HK-2 (cell line): Measurements from ENCODE around the gene GLI3.
"Not testable (repeated sequence)": the region's sequence is repeated elsewhere in the genome, so short reads cannot be mapped to it uniquely, and the experiment has no call there.

ENCODE experiments used
- DNase-seq: peaks from one replicate; pipeline ENCODE4 v3.0.0-alpha.2; 2018; ENCODE audit not compliant: unreplicated experiment

The GLI3 gene

DNA sequence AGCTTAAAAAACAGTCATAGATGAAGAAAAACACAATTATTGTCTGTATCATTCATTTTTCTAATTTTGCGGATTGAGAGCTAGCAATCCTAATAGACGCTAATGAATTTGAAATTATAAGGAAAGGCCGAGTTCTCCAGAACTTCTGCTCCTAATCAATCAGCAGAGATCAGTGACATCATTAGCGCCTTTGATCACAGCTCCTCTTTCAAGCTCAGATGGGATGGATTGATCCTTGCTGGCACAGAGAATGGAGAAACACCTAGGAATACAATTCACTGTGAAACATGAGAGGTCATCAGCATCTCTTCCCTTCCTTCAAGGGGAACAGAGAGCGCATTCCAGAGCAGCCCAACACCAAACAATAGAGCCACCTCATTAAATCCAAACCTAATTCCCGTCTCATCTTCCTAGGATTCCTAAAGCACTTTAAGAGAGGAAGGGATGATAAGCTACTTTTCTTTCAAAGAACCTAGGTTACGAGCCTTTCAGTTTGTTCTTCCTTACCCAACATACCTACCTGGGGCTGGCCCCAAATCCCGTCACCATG lies 24.4 kb downstream of the GLI3 start:
- DNase-seq, result no peak

DNA sequence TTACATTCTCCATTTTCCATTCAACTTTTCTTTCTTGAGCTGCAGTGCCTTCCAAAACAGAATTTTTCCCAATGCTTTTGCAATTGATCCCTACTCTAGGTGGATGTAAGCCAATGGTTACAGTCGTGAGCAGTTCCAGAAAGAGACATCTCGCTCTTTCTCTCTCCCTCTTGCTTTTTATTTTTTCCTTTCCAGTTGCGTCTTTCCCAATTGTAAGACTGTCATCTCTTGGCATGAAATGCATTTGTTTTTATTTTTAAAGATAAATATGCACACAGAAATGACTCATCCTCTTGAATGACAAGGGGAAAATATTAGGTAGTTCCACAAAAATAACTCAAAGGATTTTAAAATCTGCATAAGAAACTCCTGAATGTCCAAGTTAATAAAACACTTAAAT lies 25.1 kb downstream of the GLI3 start:
- DNase-seq, result no peak

DNA sequence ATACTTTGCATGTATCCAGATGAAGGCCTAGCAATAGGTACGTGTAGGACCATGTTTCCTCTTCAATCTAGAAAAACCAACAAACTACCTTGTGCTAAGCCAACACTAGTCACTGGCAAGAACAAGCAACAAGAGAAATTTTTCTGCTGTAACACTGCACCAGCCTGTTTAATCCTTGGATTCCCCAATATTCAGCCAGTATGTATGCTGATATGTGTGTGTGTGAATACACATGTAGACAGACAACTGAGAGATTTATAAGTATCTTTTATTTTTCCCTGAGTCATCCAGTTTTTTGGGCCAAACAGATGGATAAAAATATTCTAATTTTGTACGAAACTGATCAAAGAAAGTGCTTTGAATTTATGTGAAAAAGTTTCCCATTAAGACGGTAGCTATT lies 26.2 kb downstream of the GLI3 start:
- DNase-seq, result no peak

DNA sequence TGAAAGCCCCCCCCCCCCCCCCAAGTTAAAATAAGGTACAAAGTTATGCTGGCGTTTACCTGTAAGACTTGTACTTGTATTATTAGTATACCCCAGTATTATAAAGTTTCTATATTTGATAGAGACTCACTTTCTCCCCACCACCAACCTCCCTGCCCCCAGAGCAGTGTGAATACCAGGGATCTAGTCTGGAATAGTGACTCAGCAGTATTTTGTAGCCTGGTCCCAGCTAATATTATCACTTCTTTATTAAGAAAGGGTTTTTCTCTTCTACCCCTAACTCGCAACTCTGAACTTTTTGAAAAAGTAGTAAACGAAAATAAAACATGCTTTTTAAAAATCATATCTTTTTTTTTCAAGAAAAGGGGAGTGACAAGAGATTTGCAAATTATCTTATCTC lies 26.7 kb downstream of the GLI3 start:
- no peak for DNase-seq

DNA sequence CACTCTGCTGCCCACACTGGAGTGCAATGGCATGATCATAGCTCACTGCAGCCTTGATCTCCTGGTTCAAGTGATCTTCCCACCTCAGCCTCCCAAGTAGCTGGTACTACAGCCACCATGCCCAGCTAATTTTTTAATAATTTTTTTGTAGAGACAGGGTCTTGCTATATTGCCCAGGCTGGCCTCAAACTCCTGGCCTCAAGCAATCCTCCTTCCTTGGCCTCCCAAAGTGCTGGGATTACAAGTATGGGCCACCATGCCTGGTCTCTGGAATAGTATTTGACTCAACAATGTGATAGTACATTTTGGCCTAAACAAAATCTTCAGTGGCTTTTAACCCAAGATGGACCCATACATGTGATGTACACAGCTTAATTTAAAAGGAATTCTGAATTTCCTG lies 27.9 kb downstream of the GLI3 start:
- DNase-seq, result not testable (repeated sequence)

DNA sequence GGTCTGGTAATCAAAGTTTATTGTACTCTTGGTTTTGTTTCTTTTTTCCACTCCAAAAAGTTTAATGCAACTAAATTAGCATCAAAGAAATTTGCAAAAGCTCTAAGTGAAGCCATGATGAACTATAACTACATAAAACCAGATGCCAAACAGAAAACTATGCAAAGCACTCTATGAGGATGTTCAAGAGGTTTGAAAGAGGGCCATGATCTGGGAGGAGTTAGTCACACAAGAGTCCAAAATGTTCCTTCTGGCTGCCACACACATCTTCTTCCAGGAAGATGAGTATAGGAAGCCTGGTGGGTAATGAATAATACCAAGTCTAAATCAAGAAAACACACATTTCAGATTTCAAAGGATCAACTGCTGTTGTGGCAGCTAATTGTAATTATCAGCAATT lies 28.4 kb downstream of the GLI3 start:
- no peak for DNase-seq

DNA sequence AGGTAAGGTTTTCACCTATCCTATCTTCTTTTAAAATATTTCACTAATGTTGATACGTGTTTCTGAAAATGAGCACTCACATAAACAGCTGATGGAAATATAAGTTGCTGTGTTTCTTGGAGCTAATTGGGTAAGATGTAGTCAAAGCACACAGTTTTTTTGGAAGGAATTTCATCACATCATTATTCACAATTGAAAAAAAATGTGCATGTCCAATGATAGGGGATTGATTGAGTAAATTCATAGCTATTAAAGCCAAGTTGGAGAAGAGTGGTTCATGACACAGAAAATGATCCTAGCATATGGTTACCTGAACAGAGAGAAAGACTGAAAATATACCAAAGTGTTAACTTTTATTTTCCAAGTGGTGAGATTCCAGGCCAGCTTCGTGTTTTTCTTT lies 29.6 kb downstream of the GLI3 start:
- no peak for DNase-seq

DNA sequence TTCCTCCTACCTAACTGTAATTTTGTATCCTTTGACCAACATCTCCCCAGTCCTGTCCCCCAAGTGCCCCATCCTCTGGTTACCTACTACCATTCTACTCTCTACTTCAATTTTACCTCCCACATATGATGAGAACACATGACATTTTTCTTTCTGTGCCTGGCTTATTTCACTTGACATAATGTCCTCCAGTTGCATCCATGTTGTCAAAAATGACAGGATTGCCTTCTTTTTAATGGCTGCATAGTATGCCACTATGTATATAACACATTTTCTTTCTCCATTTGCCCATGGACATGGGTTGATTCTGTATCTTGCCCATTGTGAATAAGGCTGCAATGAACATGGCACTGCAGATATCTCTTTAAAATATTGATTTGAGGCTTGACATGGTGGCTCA lies 33.7 kb downstream of the GLI3 start:
- DNase-seq, result no peak

DNA sequence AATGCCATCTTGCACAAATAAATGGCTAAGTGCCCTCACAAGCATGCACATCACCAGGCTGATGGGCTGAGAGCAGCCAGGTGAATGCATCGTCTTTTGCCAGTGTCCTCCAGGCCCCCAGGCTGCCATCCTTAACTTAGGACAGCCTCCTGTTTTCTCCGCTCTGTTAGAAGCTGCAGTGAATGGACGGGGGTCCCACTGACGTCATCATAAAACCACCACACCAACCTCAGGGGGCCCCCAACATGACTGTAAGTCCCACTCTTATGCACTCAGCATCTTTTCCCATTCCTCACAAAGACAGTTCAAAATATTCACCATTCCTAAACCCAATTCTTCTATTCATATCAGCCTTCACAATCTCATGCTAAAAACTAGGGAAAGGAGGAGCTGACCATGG lies 34.4 kb downstream of the GLI3 start:
- no peak for DNase-seq

DNA sequence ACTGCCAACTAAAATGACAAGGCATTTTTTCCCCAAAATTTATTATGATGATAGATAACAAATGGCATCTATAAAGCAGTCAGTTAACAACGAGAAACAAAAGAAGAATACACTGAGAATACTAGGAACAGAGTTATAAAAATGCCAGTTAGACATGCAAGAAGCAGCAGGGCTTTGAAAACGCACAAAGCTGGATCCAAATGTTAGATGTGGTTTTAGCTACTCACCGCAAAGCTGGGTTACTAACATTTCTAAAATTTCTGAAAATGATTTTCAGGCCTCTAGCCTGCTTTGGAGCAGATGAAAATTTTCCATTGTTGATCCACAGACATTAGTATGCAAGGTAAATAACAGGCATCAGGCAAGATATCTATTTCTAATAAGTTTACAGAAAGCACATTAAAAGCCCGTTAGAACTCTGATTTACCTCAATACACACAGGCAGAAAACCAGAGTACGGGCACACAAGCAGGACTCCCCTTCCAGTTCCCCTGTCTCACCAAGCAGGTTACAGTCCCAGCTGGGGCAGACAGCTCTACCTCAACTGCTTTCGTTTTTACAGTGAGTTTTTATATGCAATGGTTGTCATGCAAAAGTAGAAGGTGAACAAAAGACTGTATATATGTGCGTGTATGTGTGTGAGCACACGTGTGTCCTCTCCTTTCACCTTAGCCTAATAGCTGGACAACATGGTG lies 37.9 kb downstream of the GLI3 start:
- no peak for DNase-seq

DNA sequence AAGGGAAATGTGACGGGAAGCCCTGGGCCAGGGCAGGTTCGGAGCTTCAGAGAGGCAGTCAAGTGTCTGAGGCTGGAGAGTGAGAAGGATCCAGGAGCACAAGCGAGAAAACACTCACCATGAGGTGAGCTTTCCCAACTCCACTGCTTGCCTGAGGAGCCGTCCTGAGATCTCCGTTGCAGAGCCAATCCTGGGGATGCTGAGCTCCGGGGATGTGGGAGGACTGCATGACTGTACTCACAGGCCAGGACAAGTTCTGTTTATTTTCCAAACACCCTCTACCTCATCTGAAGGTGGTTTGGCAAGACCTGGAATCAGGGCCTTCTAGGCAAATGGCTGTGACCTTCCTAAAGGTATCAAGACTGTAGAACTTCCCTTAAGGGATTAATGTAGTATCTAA lies 38.7 kb downstream of the GLI3 start:
- no peak for DNase-seq

DNA sequence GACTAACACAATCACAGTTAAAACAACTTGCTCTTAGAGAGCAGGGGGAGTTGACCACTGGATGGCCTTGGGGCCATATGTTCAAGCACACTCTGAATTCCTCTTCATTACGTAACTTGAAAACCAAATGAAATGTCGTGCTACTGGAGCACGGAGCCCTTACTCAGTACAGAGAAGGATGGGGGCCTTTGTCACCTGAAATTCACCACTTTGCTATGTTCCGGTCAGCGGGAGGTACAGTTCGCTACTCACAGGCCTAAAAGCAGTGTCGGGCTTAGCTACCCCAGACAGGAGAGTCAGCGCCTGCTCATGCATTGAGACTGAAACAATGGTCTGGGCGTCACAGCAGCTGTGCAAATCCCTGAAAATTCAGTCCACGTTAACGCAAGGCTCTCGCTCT lies 39.6 kb downstream of the GLI3 start:
- DNase-seq, result no peak

DNA sequence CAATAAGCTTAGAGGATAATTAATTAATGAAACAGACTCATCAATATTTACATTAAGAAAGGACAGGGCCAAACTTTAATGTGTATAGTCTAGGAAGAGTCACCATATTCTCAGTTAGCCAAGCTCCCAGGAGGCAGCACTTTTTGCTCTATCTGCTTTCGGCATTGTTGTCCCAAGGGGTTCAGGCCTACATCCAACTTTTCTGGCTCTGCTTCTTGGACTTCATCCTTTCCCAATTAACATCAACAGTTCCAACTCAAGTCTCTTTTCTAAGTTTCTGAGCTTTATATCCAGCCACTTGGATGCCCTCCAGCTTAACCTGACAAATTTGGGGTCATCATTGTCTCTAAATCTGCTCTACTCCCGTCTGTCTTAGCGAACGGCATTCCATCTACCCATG lies 42.8 kb downstream of the GLI3 start:
- DNase-seq, result no peak

DNA sequence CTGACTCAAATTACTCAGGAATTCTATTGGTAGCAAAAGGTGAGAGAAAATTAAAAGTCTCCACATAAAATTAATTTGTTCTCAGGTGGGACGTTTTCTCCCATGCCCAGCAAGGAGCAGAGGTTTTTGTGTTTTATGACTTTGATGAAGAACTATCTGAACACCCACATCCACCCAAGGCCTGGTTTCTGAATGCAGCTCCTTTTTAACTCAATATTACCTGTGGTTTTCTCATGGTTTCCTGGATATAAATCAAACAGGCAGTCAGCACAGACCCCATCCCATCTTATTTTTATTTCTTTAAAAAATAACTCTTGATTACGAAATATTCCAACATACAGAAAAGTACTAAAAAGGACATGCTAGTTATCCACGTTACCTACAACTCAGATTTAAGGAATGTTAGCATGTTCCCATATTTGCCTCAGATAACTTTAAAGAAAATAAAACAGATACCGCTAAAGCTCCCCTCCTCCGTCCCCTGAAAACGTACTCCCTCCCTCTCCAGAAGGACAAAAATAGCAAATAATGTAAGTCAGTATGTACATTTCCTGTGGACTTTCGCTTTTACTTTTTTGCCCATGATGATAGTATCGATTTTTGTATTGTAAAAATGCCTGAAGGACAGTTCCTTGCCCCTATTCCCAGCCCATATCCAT lies 43.4 kb downstream of the GLI3 start:
- no peak for DNase-seq

DNA sequence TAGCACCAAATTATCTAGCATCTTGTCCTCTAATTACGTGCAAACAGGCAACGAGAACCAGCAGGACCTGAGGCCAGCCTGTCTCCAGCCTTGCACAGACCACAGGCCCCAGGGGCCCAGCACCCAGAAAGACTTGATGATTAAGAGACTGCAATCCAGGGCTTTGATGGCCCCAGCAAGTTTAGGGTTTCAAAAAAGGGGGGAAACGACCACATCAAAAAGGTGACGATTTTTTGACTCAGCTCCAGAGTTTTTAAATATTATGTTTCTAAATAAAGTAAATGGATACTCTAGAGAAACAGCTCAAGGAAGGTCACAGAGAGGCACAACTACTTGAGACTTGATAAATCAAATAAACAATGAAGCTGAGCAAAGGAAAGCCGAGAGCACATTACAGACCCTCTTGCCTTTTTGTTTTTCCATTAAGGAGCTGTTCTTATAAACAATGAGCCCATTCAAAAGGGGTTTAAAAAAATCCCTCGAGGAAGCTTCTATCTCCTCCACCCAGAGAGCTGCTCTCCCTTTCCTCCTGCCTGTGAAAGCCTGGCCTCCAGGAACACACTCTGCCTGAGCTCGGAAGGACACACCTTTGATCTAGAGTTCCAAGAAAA lies 44.1 kb downstream of the GLI3 start:
- DNase-seq, result no peak

DNA sequence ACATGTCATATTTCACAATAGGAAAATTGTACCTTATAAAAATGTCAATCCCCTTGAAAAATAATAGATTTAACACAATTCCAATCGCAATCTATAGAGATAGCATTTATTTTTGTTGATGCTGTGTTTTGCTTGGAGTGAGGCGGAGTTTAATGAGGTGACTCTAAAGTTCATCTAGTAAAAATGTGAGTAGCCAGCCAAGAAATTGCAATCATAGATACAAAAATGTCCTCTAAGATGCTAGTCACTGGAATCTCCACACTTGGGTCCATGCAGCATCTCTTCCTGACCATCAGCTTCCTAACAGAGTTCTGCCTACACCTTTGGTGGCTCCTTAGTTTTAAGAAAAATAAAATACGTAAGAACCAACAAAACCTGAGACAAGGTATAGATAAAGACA lies 44.9 kb downstream of the GLI3 start:
- no peak for DNase-seq

DNA sequence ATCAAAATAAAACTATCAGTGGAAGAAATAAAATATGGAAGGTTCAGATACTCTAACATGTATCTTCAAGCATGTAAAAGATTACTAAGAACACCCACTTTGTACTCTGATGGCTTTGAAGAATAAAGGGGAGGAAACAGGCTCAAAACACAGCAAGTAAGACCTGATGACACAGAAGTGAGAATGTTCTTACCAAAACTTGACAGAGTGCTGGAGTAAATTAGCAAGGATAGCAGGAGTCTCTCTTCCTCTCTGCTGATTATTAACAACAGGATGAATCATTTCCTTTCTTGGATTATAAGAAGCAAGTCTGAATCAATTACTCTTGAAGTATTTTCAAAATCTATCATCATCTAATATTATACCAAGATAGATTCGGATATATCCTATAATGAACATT lies 47.5 kb downstream of the GLI3 start:
- no peak for DNase-seq

DNA sequence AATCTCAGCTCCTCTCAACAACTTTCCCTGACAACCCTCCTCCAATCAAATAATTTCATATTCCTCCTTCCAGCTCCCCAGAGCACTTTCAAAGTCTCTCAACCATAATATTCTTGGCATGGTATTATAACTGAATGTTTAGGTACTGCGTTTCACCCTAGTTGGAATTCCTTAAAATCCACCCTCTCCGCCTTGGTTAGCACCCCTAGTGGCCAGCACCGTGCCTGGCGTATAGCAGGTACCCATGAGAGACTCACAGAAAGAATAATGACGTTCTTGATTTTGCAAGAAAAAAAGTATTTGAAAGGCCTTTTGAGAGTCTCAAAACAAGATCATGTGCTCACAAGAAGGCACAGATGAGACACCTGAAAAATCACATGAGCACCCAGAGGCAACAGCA lies 50.9 kb downstream of the GLI3 start:
- DNase-seq, result no peak

DNA sequence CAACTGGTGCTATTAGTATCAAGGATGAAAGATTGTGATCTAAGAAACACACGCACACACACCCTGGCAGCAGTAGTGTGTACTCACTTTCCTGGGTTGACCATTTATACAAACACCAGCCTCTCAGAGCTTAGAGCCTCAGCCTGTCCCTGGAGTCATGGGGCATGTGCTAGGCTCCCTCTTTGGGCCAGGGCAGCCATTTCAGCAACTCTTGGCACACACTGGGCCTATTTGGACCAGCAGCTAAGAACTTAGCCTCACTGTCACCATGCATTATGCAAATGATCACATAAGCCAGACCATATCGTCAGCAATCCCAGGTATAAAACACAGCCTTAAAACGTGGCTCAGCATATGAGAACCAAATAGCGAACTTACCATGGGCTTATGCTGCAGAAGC lies 51.3 kb downstream of the GLI3 start:
- no peak for DNase-seq

DNA sequence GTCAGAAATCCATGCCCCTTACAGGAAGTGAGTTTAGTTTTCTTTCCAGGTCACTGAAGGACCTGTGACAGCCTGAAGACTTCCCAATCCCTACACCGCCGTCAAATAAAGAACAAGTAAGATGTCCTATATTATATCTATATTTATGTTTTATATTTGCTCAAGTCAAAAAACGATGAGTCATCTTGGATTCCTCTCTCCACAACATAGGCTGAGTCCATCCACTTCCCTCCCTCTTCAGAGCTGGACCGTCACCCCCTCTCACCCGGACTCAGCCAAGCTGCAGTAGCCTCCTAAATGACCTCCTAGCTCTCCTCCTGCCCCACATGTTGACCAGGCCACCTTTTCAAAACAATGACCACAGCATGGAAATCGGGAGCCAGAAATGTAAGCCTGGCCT lies 53.5 kb downstream of the GLI3 start:
- DNase-seq, result no peak

DNA sequence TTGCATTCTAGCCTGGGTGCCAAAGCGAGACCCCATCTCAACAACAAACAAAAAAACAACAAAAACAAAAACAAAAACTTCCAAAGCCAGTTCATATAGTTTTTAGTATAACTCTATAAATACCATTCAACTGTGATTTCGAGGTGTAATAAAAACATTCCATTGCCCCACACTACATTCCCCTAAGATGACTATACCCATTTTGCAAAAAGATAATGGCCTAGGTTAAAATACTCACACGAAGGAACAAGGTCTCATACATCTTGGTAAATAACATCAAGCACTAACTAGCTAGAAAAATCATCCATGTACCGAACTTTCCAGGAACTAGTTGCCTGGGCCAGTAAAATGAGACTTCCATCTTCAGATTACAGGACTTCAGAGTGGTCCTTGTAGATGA lies 55.4 kb downstream of the GLI3 start:
- DNase-seq, result no peak

DNA sequence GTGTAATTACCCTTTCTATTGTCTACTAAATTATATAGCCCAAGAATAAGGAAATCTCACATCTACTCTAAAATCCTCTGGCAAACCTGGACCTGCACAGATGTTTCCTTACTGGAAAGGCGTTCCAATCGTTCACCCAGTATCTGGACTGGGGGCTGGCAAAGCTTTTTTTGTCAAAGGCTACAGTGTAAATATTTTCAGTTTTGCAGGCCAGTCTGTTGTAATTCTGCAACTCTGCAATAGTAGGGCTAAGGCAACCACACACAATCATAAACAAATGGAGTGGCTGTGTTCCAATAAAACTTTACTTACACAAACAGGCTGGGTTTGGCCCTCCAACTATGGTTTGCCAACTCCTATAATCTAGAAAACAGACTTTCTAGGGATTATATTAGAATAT lies 56.2 kb downstream of the GLI3 start:
- DNase-seq, result no peak

DNA sequence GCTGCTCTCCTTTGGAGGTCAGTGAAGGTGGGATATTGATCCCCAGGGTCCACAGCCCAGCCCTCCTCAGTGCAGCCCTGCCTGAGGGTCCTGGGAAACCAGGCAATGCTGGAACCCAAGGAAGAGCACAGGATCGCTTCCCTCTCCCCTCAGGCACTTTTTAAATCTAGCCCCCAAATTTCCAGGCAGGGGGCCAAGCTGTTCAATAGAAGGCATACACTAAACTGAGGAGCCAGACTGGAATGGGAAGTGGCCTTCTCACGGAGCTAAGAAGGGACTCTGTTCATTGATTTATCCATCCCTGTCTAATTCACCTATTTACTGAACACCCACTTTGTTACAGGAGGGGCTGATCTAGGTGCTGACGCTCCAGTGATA lies 60.3 kb downstream of the GLI3 start:
- no peak for DNase-seq
